Uterus (tissue), 4 donors: Measurements from ENCODE around the gene LBH. TPM values are rescaled to one million over a fixed set of nuclear protein-coding genes. Genes with fewer than 3 reads are reported as not detected.

Source experiments
- DNase-seq, 2 donors: peaks; one replicate each; pipeline ENCODE4 v3.0.0-alpha.2; 2019 to 2020
- H3K27ac ChIP-seq, 2 donors: fragments of 200-600 bp; sonication (generic); 1 replicate in 1 of 2; 2 replicates in 1 of 2; pipeline ENCODE4 v1.5.1; 2016 to 2018
- H3K27me3 ChIP-seq, 2 donors: fragments of 200-600 bp; sonication (generic); one replicate each; pipeline ENCODE4 v1.5.1; 2018 to 2019; ENCODE audit warnings: control low read depth in 1 of 2
- H3K36me3 ChIP-seq, 2 donors: fragments of 200-600 bp; sonication (generic); one replicate each; pipeline ENCODE4 v1.5.1; 2019; ENCODE audit warnings: control low read depth in 1 of 2
- H3K4me1 ChIP-seq, 2 donors: fragments of 200-600 bp; sonication (generic); one replicate each; pipeline ENCODE4 v1.5.1; 2018 to 2019; ENCODE audit warnings: control low read depth in 1 of 2
- H3K4me3 ChIP-seq, 2 donors: fragments of 200-600 bp; sonication (generic); 1 replicate in 1 of 2; 2 replicates in 1 of 2; pipeline ENCODE4 v1.5.1; 2018 to 2019; ENCODE audit warnings: mild to moderate bottlenecking in 1 of 2
- H3K9me3 ChIP-seq, 2 donors: fragments of 200-600 bp; sonication (generic); one replicate each; pipeline ENCODE4 v1.5.1; 2019; ENCODE audit warnings: control low read depth in 1 of 2
- POLR2A ChIP-seq, 2 donors: fragments of 450-650 bp; IDR thresholded peaks; one replicate each; pipeline ENCODE4 v1.6.1; 2016; ENCODE audit warnings: antibody characterized with exemption in 2 of 2, mild to moderate bottlenecking in 1 of 2, moderate library complexity in 1 of 2
- intact Hi-C: fragments of 100-400 bp; cut with DNase I; formaldehyde crosslinking; loops from one replicate; pipeline ENCODE4 v1.15.1; 2023; ENCODE audit warnings: low total_unique reads
- total RNA-seq, 4 donors: library from RNA; depleted of rRNA in 3 of 4; stranded (reverse); fragments of >200 nt in 3 of 4; gene quantifications; one replicate each; pipeline versions ENCODE4 v1.1.0 to v1.2.4, GENCODE V29; 2014 to 2023
- TF ChIP-seq, protein P1 (sequence below), 4 experiments: fragments of 200-600 bp in 2 of 4; fragments of 450-650 bp in 2 of 4; sonication (generic) in 2 of 4; IDR thresholded peaks; one replicate each; pipeline ENCODE4 v1.5.1; 2016 to 2019; ENCODE audit warnings: antibody characterized with exemption in 4 of 4, mild to moderate bottlenecking in 2 of 4, moderate library complexity in 1 of 4
- donor health status: DM: yes; HTN: yes; CAD: no.

Gene LBH
- total RNA-seq, 4 donors from 2014 or later: 30.7 to 94.3 (median 64.5) TPM

DNA sequence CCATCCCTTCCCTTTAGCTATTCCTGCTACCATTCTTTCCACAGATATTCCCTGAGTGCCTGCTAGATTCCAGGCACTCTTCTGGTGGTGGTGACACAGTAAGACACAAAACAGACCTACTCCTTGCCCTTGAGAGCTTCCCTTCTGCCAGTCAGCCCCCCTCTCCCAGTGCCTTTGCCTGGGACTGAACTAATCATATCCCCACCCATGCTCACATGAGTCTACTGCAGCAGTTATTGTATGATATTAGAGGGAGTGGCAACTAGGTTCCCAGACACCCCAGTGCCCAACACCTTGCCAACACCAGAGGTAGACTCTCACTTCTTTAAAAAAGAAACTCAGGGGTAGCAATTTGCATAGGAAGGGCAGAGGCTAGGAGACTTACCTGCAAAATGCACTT lies 7.2 kb upstream of the LBH start:
- no peak overlapping the region for H3K4me3 ChIP-seq
- TF ChIP-seq, protein P1, sequence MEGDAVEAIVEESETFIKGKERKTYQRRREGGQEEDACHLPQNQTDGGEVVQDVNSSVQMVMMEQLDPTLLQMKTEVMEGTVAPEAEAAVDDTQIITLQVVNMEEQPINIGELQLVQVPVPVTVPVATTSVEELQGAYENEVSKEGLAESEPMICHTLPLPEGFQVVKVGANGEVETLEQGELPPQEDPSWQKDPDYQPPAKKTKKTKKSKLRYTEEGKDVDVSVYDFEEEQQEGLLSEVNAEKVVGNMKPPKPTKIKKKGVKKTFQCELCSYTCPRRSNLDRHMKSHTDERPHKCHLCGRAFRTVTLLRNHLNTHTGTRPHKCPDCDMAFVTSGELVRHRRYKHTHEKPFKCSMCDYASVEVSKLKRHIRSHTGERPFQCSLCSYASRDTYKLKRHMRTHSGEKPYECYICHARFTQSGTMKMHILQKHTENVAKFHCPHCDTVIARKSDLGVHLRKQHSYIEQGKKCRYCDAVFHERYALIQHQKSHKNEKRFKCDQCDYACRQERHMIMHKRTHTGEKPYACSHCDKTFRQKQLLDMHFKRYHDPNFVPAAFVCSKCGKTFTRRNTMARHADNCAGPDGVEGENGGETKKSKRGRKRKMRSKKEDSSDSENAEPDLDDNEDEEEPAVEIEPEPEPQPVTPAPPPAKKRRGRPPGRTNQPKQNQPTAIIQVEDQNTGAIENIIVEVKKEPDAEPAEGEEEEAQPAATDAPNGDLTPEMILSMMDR (IDR thresholded peaks at IDR 0.05): no peak
- no peak for TF ChIP-seq POLR2A (IDR thresholded peaks at IDR 0.05)
- no peaks in the 10 kb centered on the region for H3K36me3 ChIP-seq
- DNase-seq: no peak
- H3K9me3 ChIP-seq: no peaks in the 10 kb centered on the region
- peak overlapping the region; percentile 88 to 91 for H3K27ac ChIP-seq
- no peaks in the 10 kb centered on the region for H3K27me3 ChIP-seq
- intact Hi-C loops: no loop called here
- H3K4me1 ChIP-seq: no peaks in the 10 kb centered on the region

DNA sequence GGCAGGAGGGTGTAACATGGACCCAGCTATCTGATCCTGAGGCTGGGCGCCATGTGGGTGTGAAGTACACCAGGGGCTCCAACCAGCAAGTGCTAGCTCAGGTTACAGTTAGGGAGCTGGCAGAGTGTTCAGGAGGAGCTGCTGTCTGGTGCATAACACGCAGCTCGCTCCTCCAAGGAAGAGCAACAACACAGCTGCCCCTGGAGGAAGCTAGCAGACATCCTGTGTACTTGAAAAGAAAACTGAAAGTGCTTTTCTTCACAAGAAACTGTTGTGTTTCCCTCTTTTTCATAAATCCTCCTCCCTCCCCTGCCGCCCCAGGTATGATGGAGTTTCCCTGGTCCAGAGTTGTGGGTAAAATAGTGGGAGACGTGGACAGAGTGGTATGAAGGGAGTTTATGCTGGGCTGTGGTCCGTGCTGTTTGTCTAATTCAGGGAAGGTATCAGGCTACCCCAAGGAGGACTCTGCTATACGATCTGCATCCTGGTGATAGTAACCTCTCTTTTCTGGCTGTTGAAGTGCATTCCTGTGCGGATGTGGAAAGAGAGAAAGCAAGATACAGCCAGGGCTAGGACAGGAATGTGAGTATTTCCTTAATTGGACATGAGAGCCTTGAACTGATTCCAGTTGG lies 6.1 kb upstream of the LBH start:
- peak; percentile 60 to 74 for DNase-seq
- H3K4me3 ChIP-seq: peak overlapping the region; percentile 21 to 36
- peaks cover 0 to 5% of the 10 kb centered on the region in 2 donors for H3K4me1 ChIP-seq
- TF ChIP-seq POLR2A (IDR thresholded peaks at IDR 0.05): peak in 1 of 2 donors; percentile 30
- TF ChIP-seq, protein P1 (IDR thresholded peaks at IDR 0.05): peak in 1 of 4 experiments; percentile 18
- H3K36me3 ChIP-seq: no peaks in the 10 kb centered on the region
- intact Hi-C loops: no loop called here
- no peaks in the 10 kb centered on the region for H3K9me3 ChIP-seq
- H3K27me3 ChIP-seq: no peaks in the 10 kb centered on the region
- H3K27ac ChIP-seq: peak overlapping the region; percentile 88 to 91

DNA sequence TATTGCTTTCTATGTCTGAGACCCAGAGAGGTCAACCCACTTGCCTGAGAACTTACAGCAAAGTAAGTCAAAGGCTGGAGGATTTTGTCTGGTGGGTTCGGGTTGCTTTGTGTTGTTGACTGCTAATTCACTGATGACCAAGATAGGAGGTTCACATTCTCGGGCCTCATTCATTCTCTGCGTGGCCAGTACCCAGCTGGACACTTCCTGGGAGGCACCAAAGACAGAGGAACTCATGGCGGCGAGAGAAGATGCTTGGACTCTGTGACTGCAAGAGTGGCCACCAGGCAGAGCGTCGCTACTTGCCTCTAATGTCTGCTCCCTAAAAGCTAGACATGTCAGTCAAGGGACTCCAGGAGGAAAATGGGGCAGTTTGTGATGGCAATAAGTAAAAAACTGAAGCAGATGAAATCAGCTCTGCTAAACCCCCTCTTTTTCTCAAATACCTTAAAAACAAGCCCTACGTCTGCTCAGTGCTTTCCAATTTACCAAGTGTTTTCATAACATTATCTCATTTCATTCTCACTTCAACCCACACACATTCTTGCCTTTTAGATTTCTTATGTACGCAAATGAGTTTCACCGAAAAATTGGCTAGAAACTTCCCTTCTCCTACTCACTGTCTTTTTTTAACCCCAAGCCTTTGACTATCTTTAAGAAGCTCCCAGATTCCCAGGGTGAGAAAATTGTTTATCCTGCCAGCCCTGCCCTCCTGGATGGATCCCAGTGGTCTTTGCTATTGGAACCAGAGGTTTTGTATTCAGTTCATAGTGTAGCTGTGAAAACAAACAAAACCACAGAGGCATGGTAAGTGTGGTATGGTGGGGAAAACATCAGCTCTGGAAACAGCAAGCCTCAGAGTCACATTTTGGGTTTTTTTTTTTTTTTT lies 4.9 kb upstream of the LBH start:
- DNase-seq: no peak
- Histone ChIP-seq H3K4me1 (peaks cover 0 to 6% of the 10 kb centered on the region in 2 donors), H3K27ac (peak overlapping the region; percentile 88 to 91), H3K36me3 (no peaks in the 10 kb centered on the region), H3K9me3 (no peaks in the 10 kb centered on the region), H3K4me3 (no peak overlapping the region), H3K27me3 (no peaks in the 10 kb centered on the region)
- no peak for TF ChIP-seq POLR2A (IDR thresholded peaks at IDR 0.05)
- TF ChIP-seq, protein P1 (IDR thresholded peaks at IDR 0.05): no peak
- intact Hi-C loops: no loop called here

DNA sequence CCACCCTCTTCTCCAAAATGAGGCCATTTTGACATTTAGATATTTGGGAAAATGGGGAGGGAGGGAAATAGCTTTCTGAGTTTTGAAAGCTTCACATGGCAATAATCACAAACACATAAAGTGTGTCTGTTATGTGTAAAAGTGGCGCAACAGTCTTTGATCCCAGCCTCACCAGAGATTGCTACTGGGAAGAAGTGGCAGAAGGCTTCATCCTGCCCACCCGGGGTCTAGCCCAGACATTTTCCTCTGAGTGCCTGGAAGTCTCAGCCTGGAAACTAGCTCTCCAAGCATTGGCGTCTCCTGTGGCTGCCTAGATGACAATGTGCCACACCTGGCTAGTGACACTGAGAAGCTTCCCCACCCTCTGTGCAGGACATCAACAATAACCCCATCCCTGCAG lies 1.7 kb upstream of the LBH start:
- intact Hi-C loops: no loop called here
- no peak for TF ChIP-seq POLR2A (IDR thresholded peaks at IDR 0.05)
- TF ChIP-seq, protein P1 (IDR thresholded peaks at IDR 0.05): no peak

More for the DNA sequence above, 1.7 kb upstream of the LBH start:
- H3K36me3 ChIP-seq: no peaks in the 10 kb centered on the region
- H3K9me3 ChIP-seq: no peaks in the 10 kb centered on the region
- H3K27ac ChIP-seq: peak overlapping the region; percentile 85 to 99
- H3K27me3 ChIP-seq: no peaks in the 10 kb centered on the region
- peaks cover 0 to 6% of the 10 kb centered on the region in 2 donors for H3K4me1 ChIP-seq
- no peak overlapping the region for H3K4me3 ChIP-seq
- DNase-seq: no peak
